HG03342 (cell line): Measurements from ENCODE around the gene GFY.

ENCODE experiments used
- ATAC-seq: cut with Tn5 transposase; IDR thresholded peaks from one replicate; pipeline ENCODE4 v1.9.1; 2021; ENCODE audit warnings: mild to moderate bottlenecking, moderate library complexity; ENCODE audit not compliant: unreplicated experiment

Gene GFY

DNA sequence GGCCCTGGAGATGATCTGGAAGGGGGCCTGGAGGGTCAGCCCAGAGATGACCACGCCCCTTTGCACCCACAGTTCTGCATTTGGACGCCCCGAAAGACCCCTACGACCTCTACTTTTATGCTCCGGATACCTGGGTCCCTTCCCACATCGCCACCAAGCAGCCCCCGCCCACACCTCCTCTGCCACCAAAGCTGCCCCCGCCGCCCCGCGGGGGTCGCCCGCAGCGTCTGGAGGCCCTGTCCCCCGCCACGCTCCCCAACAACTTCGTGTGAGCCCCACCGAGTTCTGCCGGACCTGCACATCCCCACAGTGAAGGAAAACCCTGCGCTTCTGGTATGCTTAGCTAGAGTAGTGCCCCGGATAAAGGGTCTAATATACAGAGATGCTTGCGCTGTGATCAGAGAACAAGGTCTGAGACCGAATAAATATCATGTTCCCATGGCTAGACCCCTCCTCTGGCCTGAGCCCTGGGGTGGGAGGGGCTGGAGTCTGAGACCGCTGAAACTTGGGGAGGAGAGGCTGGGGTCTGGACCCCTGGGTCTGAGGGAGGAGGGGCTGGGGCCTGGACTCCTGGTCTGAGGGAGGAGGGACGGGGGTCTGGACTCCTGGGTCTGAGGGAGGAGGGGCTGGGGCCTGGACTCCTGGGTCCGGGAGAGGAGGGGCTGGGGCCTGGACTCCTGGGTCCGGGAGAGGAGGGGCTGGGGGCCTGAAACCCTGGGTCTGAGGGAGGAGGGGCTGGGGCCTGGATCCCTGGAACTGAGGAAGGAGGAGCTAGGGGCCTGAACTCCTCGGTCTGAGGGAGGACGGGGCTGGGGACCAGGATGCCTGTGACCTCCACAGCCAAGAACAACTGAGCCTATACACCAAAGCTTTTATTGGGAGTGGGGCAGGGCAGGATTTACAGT is 3.6 kb downstream of the GFY start:
- no peak for ATAC-seq

DNA sequence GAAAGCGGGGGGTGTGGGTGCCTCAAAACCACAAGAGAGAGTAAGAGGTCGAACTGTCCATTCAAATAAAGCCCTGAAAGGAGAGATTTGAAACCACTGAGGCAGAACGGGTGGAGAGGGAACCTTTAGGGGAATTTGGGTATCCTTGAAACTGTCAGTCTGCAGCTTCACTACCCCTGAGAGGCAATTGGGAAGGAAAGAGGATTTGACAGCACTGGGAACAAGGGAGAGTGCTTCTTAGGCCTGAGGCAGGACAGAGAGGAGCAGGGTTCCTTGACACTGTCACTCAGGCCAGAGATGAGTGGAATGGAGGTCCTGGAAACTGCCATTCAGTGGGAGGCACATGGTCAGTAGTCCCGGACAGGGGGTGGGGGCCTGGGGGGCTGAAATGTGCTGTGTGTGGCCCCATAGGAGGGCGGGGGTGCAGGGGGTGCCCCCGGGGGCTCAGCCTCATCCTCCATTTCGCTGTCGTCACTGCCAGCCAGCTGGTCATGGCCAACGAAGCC is 5.0 kb downstream of the GFY start:
- no peak for ATAC-seq

GRCh38 chr19:49430678-49431329 is 5.6 kb downstream of the GFY start:
- ATAC-seq = no peak

- no peak for ATAC-seq
Observed at GRCh38 chr19:49431330-49431749, 6.2 kb downstream of the GFY start.

- ATAC-seq = no peak
Observed at GRCh38 chr19:49432141-49433073, 7.2 kb downstream of the GFY start.

- ATAC-seq = no peak
Observed at GRCh38 chr19:49433240-49433901, 8.2 kb downstream of the GFY start.

DNA sequence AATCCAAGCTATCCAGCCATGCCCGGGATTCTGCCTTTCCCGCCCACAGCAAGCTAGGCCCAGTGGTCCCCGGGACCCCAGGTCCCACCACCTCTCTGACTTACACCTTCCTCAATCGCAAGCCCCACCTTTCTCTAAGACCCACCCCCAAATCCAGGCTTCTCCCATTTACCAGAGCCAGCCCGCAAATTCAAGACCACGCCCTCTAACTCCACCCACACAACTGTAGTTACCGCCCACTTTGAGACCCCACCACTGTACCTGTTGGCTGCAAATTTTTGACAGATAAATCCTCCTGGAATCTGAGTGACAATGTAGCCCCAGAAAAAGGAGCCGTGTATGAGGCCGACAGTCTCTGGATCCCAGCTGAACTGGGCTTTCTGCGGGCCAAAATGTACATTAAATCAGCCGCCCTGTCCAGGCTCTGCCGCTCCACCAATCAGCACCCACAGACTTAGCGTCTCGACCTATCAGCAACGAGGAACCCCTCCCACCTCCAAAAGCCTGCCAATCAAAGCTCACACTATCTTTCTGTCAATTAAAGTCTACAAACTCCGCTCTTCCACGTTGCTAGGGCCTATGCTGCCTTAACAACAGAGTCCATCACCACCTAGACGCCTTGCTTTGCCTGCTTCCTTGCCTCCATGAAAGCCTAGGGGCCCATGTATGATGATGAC is 9.9 kb downstream of the GFY start:
- ATAC-seq = no peak

- no peak for ATAC-seq
Observed at GRCh38 chr19:49435670-49436069, 10.5 kb downstream of the GFY start.

- ATAC-seq = no peak
Observed at GRCh38 chr19:49436381-49437017, 11.3 kb downstream of the GFY start.

DNA sequence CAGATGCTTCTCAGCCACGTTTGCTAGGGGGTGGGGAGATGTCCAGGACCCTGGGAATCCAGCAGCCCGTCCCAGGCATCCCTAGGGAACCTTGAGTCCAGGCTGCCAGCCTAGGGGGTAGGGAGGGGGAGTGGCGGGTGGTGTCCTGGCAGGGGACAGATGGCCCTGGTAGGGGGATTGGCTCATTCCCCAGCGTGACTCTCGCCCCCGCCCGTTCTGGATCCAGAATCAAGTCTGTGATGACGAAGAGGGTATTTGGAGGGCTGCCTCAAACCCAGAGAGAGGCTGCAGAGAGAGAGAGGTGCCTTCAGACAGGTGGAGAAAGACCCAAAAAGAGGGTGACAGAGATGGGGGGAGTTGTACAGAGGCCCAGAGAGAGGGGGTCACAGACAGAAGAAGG is 12.0 kb downstream of the GFY start:
- no peak for ATAC-seq

GRCh38 chr19:49438261-49438660 is 13.1 kb downstream of the GFY start:
- no peak for ATAC-seq

DNA sequence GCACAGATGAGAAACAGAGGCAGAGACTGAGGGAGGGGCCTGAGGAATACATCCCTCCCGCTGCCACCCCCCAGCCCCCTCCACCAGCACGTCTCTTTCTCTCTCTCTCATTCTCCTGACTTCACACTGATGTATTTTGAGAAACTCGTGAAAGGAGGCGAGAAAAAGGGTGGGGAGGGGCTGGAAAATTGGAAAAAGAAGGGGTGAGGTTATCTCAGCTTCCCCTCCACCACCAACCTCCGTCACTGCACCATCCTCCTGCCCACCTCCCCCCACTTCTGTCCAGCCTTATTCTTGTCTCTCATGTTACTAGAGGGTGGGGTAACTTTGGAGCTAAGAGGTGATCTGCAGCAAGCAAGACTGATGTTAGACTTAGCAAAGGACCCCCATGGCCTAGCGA is 14.6 kb downstream of the GFY start:
- no peak for ATAC-seq

GRCh38 chr19:49440439-49441209 is 15.4 kb downstream of the GFY start:
- ATAC-seq = no peak

- no peak for ATAC-seq
Observed at GRCh38 chr19:49441210-49441959, 16.2 kb downstream of the GFY start, which contains the start of gene SLC17A7. Gene SLC17A7, minus strand, starts transcription at chr19:49441527. Its CDS starts 148 bp downstream, at chr19:49441379.

DNA sequence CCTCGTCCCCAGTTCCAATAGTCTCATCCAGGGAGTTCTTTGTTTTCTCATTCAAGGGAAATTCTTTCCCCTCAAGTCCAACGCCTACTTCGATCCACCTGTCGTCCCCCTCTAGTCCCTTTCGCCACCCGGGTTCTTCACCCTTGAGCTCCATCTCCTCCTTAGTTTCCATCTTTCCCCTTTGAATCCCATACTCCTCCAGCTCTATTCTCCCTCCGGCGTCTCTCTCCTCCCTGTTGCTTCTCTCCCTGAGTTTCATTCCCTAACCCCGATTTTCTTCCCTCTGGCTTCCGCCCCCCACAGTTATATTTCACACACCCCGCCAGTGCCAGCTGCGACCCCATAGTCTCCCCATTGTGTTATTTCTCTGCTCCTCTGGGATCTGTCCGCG is 16.8 kb downstream of the GFY start:
- no peak for ATAC-seq

DNA sequence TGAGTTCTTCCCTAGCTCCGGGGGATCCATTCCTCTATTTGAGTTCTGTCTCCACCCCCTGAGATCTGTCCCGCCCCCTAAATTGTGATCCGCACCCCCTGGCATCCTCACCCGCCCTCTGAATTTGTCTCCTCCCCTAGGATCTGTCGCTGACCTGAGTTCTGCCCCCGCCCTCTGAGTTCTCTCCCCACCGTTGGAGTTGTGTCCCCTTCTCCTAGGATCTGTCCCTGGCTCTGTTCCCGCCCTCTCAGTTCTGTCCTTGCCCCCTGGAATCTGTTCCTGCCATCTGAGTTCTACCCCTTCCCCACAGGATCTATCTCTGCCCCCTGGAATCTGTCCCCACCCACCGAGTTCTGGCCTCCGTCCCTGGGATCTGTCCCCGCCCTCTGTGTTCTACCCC is 17.2 kb downstream of the GFY start:
- no peak for ATAC-seq

DNA sequence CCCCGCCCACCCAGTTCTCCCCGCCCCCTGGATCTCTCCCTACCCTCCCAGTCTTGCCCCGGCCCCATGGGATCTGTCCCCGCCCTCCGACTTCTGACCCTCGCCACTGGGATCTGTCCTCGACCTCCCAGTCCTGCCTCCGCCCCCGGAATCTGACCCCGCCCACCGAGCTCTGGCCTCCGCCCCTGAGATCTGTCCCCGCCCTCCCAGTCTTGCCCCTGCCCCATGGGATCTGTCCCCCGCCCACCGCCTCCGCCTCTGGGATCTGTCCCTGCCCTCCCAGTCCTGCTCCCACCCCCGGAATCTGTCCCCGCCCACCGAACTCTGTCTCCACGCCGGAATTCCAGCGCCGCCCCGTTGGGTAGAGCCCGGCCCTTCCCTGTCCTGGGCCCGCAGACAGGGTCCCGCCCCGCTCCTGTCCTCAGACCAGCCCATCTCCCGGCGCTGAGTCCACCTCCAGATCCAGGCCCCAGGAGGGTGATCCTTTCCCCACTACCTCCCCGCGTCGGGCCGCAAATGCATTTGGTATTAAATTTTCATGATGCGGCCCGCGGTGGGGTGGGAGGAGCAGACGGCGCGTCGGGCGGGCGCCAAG is 17.7 kb downstream of the GFY start:
- no peak for ATAC-seq
